GM21390 (cell line): ENCODE measurements around the gene ENHO.
"Not testable (repeated sequence)": the region's sequence is repeated elsewhere in the genome, so short reads cannot be mapped to it uniquely, and the experiment has no call there.

Experiments used
- ATAC-seq: cut with Tn5 transposase; IDR thresholded peaks from one replicate; pipeline ENCODE4 v1.9.1; 2021; ENCODE audit not compliant: unreplicated experiment

Gene ENHO

GRCh38 chr9:34482746-34483145 is 40.0 kb downstream of the ENHO start:
- ATAC-seq = not testable (repeated sequence)

- ATAC-seq = not testable (repeated sequence)
Measured at GRCh38 chr9:34481620-34482019, 41.2 kb downstream of the ENHO start.

GRCh38 chr9:34479431-34479866 is 43.3 kb downstream of the ENHO start:
- no peak for ATAC-seq

- no peak for ATAC-seq
Measured at GRCh38 chr9:34477541-34477940, 45.2 kb downstream of the ENHO start.

- ATAC-seq = no peak
Measured at GRCh38 chr9:34475097-34475496, 47.7 kb downstream of the ENHO start.
